ENCODE measurements around the gene ERC1. TPM values are rescaled to one million over a fixed set of nuclear protein-coding genes. Genes with fewer than 3 reads are reported as not detected.

The ERC1 gene
- total and polyA plus RNA-seq, 4 donors = 7.4 to 78.2 (median 39.8) TPM

GRCh38 chr12:1064317-1064716 is 73.3 kb downstream of the ERC1 start:
- no peak overlapping the region for H3K4me3 ChIP-seq
- H3K4me1 ChIP-seq (ENCODE audit: control insufficient read depth in 5 of 5, insufficient read depth in 5 of 5, low read length in 5 of 5) = no peaks in the 10 kb centered on the region
- ATAC-seq (ENCODE audit: insufficient read depth, low FRiP score) (no peak), DNase-seq (no peak)
- peaks cover 0 to 4% (median 0%) of the 10 kb centered on the region in 4 donors for H3K36me3 ChIP-seq (ENCODE audit: control insufficient read depth in 4 of 4, insufficient read depth in 4 of 4, low read length in 4 of 4)
- H3K27me3 ChIP-seq (ENCODE audit: control insufficient read depth in 3 of 3, insufficient read depth in 3 of 3, low read length in 2 of 3) = no peaks in the 10 kb centered on the region
- 92 to 99% methylated on average over 2 of the region's 2 CpGs for WGBS, 2 donors
- H3K9ac ChIP-seq (ENCODE audit: insufficient read depth in 1 of 2, low read length in 2 of 2) = no peak overlapping the region
- no peak overlapping the region for H3K27ac ChIP-seq (ENCODE audit: low read depth in 1 of 2, low read length in 1 of 2)
- peaks cover 3 to 7% (median 4%) of the 10 kb centered on the region in 4 donors for H3K9me3 ChIP-seq (ENCODE audit: control insufficient read depth in 4 of 4, insufficient read depth in 3 of 4, low read length in 3 of 4)
- TF ChIP-seq CTCF (IDR thresholded peaks at IDR 0.05; ENCODE audit: control extremely low read depth, extremely low read depth) = no peak

GRCh38 chr12:1065629-1066028 is 74.6 kb downstream of the ERC1 start:
- Histone ChIP-seq H3K27ac (ENCODE audit: low read depth in 1 of 2, low read length in 1 of 2) (no peak overlapping the region), H3K27me3 (ENCODE audit: control insufficient read depth in 3 of 3, insufficient read depth in 3 of 3, low read length in 2 of 3) (no peaks in the 10 kb centered on the region), H3K36me3 (ENCODE audit: control insufficient read depth in 4 of 4, insufficient read depth in 4 of 4, low read length in 4 of 4) (peaks cover 0 to 4% (median 0%) of the 10 kb centered on the region in 4 donors), H3K4me1 (ENCODE audit: control insufficient read depth in 5 of 5, insufficient read depth in 5 of 5, low read length in 5 of 5) (no peaks in the 10 kb centered on the region), H3K9ac (ENCODE audit: insufficient read depth in 1 of 2, low read length in 2 of 2) (no peak overlapping the region), H3K9me3 (ENCODE audit: control insufficient read depth in 4 of 4, insufficient read depth in 3 of 4, low read length in 3 of 4) (peaks cover 0 to 7% (median 4%) of the 10 kb centered on the region in 4 donors), H3K4me3 (no peak overlapping the region)
- WGBS, 2 donors = 98 to 99% methylated on average over 3 of the region's 3 CpGs
- DNase-seq (no peak), ATAC-seq (ENCODE audit: insufficient read depth, low FRiP score) (no peak)
- no peak for TF ChIP-seq CTCF (IDR thresholded peaks at IDR 0.05; ENCODE audit: control extremely low read depth, extremely low read depth)

GRCh38 chr12:1069846-1070245 is 78.8 kb downstream of the ERC1 start:
- WGBS, 2 donors = 60 to 79% methylated on average over 2 of the region's 2 CpGs
- no peak for ATAC-seq (ENCODE audit: insufficient read depth, low FRiP score)
- peaks cover 0 to 4% (median 0%) of the 10 kb centered on the region in 4 donors for H3K36me3 ChIP-seq (ENCODE audit: control insufficient read depth in 4 of 4, insufficient read depth in 4 of 4, low read length in 4 of 4)
- TF ChIP-seq CTCF (IDR thresholded peaks at IDR 0.05; ENCODE audit: control extremely low read depth, extremely low read depth) = no peak
- DNase-seq = no peak
- H3K9ac ChIP-seq (ENCODE audit: insufficient read depth in 1 of 2, low read length in 2 of 2) = no peak overlapping the region
- H3K4me1 ChIP-seq (ENCODE audit: control insufficient read depth in 5 of 5, insufficient read depth in 5 of 5, low read length in 5 of 5) = peaks cover 0 to 3% (median 0%) of the 10 kb centered on the region in 5 donors
- no peaks in the 10 kb centered on the region for H3K9me3 ChIP-seq (ENCODE audit: control insufficient read depth in 4 of 4, insufficient read depth in 3 of 4, low read length in 3 of 4)
- H3K4me3 ChIP-seq = no peak overlapping the region
- H3K27me3 ChIP-seq (ENCODE audit: control insufficient read depth in 3 of 3, insufficient read depth in 3 of 3, low read length in 2 of 3) = no peaks in the 10 kb centered on the region
- no peak overlapping the region for H3K27ac ChIP-seq (ENCODE audit: low read depth in 1 of 2, low read length in 1 of 2)

- Histone ChIP-seq H3K36me3 (ENCODE audit: control insufficient read depth in 4 of 4, insufficient read depth in 4 of 4, low read length in 4 of 4) (no peaks in the 10 kb centered on the region), H3K27ac (ENCODE audit: low read depth in 1 of 2, low read length in 1 of 2) (no peak overlapping the region), H3K27me3 (ENCODE audit: control insufficient read depth in 3 of 3, insufficient read depth in 3 of 3, low read length in 2 of 3) (no peaks in the 10 kb centered on the region), H3K9me3 (ENCODE audit: control insufficient read depth in 4 of 4, insufficient read depth in 3 of 4, low read length in 3 of 4) (no peaks in the 10 kb centered on the region), H3K4me3 (no peak overlapping the region), H3K4me1 (ENCODE audit: control insufficient read depth in 5 of 5, insufficient read depth in 5 of 5, low read length in 5 of 5) (peaks cover 0 to 3% (median 0%) of the 10 kb centered on the region in 5 donors), H3K9ac (ENCODE audit: insufficient read depth in 1 of 2, low read length in 2 of 2) (no peak overlapping the region)
- DNase-seq (no peak), ATAC-seq (ENCODE audit: insufficient read depth, low FRiP score) (no peak)
- WGBS, 2 donors = 71 to 80% methylated on average over 3 of the region's 3 CpGs
- TF ChIP-seq CTCF (IDR thresholded peaks at IDR 0.05; ENCODE audit: control extremely low read depth, extremely low read depth) = no peak
Observed at GRCh38 chr12:1071182-1071581, 80.2 kb downstream of the ERC1 start.

Measured in lung (tissue), 12 donors.